Kidney (tissue), 14 donors: ENCODE results near the gene TMEM97. TPM values are rescaled to one million over a fixed set of nuclear protein-coding genes. Genes with fewer than 3 reads are reported as not detected.

Experiments
- DNase-seq, 5 donors: peaks; one replicate each; pipeline ENCODE4 v3.0.0-alpha.2; 2013 to 2020
- FAIRE-seq: peaks from 2 replicates; lab custom pipeline; 2012; peaks lifted over from hg19 to GRCh38; lab: Jason Lieb, UNC
- H3K27ac ChIP-seq, 2 donors: one replicate each; pipeline ENCODE4 v1.7.0; 2013; ENCODE audit warnings: low read depth in 2 of 2, low read length in 2 of 2, inconsistent platforms in 1 of 2
- H3K27me3 ChIP-seq: one replicate; pipeline ENCODE4 v1.7.1; 2013; ENCODE audit warnings: low read length, inconsistent platforms; ENCODE audit not compliant: control insufficient read depth, insufficient read depth
- H3K36me3 ChIP-seq, 3 donors: one replicate each; pipeline versions ENCODE4 v1.7.0 to v1.7.1; 2013; ENCODE audit warnings: low read length in 3 of 3, control low read depth in 1 of 3, inconsistent platforms in 1 of 3; ENCODE audit not compliant: insufficient read depth in 3 of 3, control insufficient read depth in 2 of 3
- H3K4me1 ChIP-seq, 3 donors: one replicate each; pipeline versions ENCODE4 v1.7.0 to v1.7.1; 2013; ENCODE audit warnings: low read length in 3 of 3, inconsistent platforms in 1 of 3, low read depth in 1 of 3; ENCODE audit not compliant: control insufficient read depth in 2 of 3, insufficient read depth in 2 of 3
- H3K4me3 ChIP-seq, 3 donors: one replicate each; pipeline versions ENCODE4 v1.7.0 to v1.8.1; 2013; ENCODE audit warnings: low read length in 3 of 3, control low read depth in 1 of 3, inconsistent platforms in 1 of 3
- H3K9ac ChIP-seq, 3 donors: one replicate each; pipeline versions ENCODE4 v1.7.0 to v1.7.1; 2013; ENCODE audit warnings: low read length in 3 of 3, control low read depth in 1 of 3, inconsistent platforms in 1 of 3
- H3K9me3 ChIP-seq, 3 donors: one replicate each; pipeline versions ENCODE4 v1.7.0 to v1.7.1; 2013; ENCODE audit warnings: low read length in 3 of 3, control low read depth in 1 of 3, inconsistent platforms in 1 of 3; ENCODE audit not compliant: control insufficient read depth in 2 of 3, insufficient read depth in 1 of 3
- intact Hi-C: fragments of 100-400 bp; cut with DNase I; formaldehyde crosslinking; loops from one replicate; pipeline ENCODE4 v1.11.1; 2022
- polyA plus RNA-seq: library from polyadenylated mRNA; stranded (reverse); fragments of 350-450 nt; fragmentation: Illumina TruSeq; extraction: RNeasy Lipid Tissue Mini Kit (QIAGEN cat#74804); gene quantifications from one replicate; pipeline ENCODE4 v1.2.3, GENCODE V29; 2014; ENCODE audit warnings: low read depth, low replicate concordance; ENCODE audit not compliant: insufficient read depth
- total RNA-seq: library from RNA; stranded (reverse); fragmentation: NEBNext Ultra II Directional; extraction: Animal tissue kit (Norgen Biotek cat#: 25700); gene quantifications from one replicate; pipeline ENCODE4 v1.2.1, GENCODE V29; 2021
- TF ChIP-seq, protein P1 (sequence below): IDR thresholded peaks from 3 replicates; pipeline ENCODE4 v1.5.1; 2012; ENCODE audit warnings: mild to moderate bottlenecking, moderate library complexity, borderline replicate concordance; ENCODE audit not compliant: insufficient read depth; ENCODE audit errors: extremely low read depth
- donor health status: control.
- donor health status: control.
- donor health status: control.
- donor health status: control.
- donor health status: control.
- donor health status: DM: yes; HTN: yes; CAD: no.
- donor health status: Normal renal cell carcinoma (clear cell type).

Gene TMEM97
- total and polyA plus RNA-seq, 2 donors from 2014 or later, result 10.2 to 11.6 TPM

DNA sequence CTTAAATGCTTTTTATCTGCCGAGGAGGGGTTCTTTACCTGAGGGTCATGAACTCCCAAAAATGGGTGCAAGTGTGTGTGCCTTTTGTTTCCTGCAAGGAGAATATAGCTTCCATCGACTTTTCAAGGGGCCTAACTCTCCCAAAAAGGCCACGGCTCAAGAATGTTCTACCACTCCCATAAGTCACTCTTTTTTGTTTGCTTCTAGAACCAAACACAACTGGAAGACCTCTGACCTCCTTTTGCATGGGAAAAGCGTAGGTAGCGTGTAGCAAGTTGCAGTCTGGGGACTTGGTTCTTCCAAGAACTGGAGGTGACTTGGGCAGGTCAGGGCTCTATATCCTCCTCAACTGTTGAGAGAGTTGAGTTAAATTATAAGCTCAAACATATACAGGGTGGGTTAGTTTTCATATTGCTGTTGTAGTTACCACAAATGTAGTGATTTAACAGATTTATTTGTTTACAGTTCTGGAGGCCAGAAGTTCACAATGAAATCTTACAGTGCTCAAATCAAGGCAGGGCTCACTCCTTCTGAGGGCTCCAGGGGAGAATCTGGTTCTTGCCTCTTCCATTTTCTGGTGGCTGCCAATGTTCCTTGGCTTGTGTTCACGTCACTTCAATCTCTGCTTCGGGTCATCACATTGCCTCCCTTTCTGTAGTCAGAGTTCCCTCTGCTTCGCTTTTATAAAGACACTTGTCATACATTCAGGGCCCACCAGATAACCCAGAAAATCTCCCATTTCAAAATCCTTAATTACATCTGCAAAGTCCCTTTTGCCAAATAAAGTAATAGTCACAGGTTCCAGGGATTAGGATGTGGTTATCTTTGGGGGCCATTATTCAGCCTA lies 1.4 kb downstream of the TMEM97 start:
- Histone ChIP-seq H3K4me3 (peak overlapping the region in 1 of 3 donors; percentile 60), H3K4me1 (peaks cover 0 to 12% (median 3%) of the 10 kb centered on the region in 3 donors), H3K9me3 (no peaks in the 10 kb centered on the region), H3K9ac (peak overlapping the region in 1 of 3 donors; percentile 38), H3K36me3 (no peaks in the 10 kb centered on the region), H3K27ac (no peak overlapping the region), H3K27me3 (no peaks in the 10 kb centered on the region)
- intact Hi-C loops, result no loop called here
- FAIRE-seq, result no peak
- no peak for DNase-seq
- TF ChIP-seq, protein P1, sequence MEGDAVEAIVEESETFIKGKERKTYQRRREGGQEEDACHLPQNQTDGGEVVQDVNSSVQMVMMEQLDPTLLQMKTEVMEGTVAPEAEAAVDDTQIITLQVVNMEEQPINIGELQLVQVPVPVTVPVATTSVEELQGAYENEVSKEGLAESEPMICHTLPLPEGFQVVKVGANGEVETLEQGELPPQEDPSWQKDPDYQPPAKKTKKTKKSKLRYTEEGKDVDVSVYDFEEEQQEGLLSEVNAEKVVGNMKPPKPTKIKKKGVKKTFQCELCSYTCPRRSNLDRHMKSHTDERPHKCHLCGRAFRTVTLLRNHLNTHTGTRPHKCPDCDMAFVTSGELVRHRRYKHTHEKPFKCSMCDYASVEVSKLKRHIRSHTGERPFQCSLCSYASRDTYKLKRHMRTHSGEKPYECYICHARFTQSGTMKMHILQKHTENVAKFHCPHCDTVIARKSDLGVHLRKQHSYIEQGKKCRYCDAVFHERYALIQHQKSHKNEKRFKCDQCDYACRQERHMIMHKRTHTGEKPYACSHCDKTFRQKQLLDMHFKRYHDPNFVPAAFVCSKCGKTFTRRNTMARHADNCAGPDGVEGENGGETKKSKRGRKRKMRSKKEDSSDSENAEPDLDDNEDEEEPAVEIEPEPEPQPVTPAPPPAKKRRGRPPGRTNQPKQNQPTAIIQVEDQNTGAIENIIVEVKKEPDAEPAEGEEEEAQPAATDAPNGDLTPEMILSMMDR, result no peak

- FAIRE-seq (no peak), DNase-seq (no peak)
- Histone ChIP-seq H3K27ac (no peak overlapping the region), H3K9me3 (no peaks in the 10 kb centered on the region), H3K27me3 (no peaks in the 10 kb centered on the region), H3K4me3 (no peak overlapping the region), H3K9ac (no peak overlapping the region), H3K4me1 (peaks cover 0 to 5% (median 3%) of the 10 kb centered on the region in 3 donors), H3K36me3 (peaks cover 3 to 22% (median 11%) of the 10 kb centered on the region in 3 donors)
- intact Hi-C loops, result no loop called here
- TF ChIP-seq, protein P1, result no peak
These were observed 5.3 kb downstream of the TMEM97 start for GRCh38 chr17:28324267-28324745.

DNA sequence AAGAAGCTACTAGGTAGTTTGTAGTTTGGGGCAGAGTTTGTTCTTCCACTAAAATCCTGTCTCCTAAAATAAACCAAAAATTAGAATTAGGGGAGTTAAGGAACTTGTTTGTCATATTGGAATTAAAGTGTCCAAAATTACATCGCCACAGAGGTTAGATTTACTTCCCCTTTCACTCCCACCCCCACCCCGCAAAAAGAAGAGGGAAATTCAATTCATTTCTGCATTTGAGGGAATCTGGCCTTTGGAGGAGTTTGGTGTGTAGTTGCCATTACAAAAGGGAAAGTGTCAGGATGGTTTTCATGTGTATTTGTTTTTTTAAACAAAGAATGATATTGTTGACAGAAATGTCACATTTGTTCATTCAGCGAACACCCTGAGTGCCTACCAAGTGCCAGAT lies 5.8 kb downstream of the TMEM97 start:
- no peak overlapping the region for H3K4me3 ChIP-seq
- H3K27ac ChIP-seq, result no peak overlapping the region
- H3K4me1 ChIP-seq, result peaks cover 0 to 3% (median under 1%) of the 10 kb centered on the region in 3 donors
- no peaks in the 10 kb centered on the region for H3K27me3 ChIP-seq
- no peak overlapping the region for H3K9ac ChIP-seq
- H3K36me3 ChIP-seq, result peaks cover 4 to 24% (median 11%) of the 10 kb centered on the region in 3 donors
- no peaks in the 10 kb centered on the region for H3K9me3 ChIP-seq
- intact Hi-C loops, result no loop called here
- FAIRE-seq (no peak), DNase-seq (no peak)
- TF ChIP-seq, protein P1, result no peak
